ENCODE data around the gene GINS2. TPM values are rescaled to one million over a fixed set of nuclear protein-coding genes. Genes with fewer than 3 reads are reported as not detected.

Gene GINS2
- total RNA-seq, 1 donor, result 1.8 TPM

DNA sequence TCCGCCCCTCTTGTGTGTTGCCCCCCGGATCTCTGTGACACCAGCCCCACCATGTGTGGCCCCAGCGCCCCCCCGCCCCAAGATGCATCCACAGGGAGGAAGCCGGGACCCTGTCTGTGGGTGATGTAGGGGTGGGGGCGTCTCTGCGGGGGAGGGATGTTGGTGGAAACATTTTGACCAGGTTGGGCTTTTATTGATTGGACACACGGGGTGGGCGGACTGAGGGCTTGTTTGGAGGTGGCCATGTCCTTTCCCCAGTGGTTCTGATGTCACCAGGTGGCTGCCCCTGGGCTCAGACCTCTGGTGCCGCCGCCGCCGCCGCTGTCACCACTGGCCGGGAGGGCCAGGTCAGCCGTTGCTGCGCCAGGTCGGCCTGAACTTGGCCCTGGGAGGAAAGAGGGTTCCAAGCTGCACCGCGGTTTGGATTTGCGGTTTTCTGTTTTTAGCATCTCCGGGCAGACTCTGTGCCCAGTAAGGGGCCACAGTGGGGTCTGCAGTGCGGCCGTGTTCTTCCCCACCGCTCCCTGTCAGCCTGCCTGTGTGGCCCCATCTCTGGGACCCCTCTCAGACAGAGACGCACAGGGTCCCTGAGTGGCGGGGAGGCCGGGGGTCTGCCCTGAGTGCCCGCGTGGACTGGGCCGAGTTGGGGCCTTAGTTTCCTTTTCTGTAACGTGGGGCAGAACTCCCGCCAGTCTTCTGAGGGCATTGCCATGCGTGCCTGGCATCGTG, 55.9 kb downstream of the GINS2 start:
- Histone ChIP-seq H3K4me1 (ENCODE audit: insufficient read depth, low read length) (no peaks in the 10 kb centered on the region), H3K27me3 (ENCODE audit: insufficient read depth, low read length) (no peaks in the 10 kb centered on the region), H3K4me2 (ENCODE audit: insufficient read depth, low read length) (no peak overlapping the region), H4K20me1 (ENCODE audit: insufficient read depth, low read length) (peaks cover 94% of the 10 kb centered on the region), H3K4me3 (ENCODE audit: insufficient read depth, low read length) (no peak overlapping the region), H3K27ac (ENCODE audit: low read depth, low read length) (no peak overlapping the region), H3K79me2 (ENCODE audit: insufficient read depth, low read length) (peaks cover 98% of the 10 kb centered on the region), H3K9me3 (ENCODE audit: low read depth, low read length) (no peaks in the 10 kb centered on the region), H2AFZ (ENCODE audit: low read length) (no peak overlapping the region), H3K36me3 (ENCODE audit: insufficient read depth, low read length) (peaks cover 3% of the 10 kb centered on the region)
- TF ChIP-seq, protein P1, sequence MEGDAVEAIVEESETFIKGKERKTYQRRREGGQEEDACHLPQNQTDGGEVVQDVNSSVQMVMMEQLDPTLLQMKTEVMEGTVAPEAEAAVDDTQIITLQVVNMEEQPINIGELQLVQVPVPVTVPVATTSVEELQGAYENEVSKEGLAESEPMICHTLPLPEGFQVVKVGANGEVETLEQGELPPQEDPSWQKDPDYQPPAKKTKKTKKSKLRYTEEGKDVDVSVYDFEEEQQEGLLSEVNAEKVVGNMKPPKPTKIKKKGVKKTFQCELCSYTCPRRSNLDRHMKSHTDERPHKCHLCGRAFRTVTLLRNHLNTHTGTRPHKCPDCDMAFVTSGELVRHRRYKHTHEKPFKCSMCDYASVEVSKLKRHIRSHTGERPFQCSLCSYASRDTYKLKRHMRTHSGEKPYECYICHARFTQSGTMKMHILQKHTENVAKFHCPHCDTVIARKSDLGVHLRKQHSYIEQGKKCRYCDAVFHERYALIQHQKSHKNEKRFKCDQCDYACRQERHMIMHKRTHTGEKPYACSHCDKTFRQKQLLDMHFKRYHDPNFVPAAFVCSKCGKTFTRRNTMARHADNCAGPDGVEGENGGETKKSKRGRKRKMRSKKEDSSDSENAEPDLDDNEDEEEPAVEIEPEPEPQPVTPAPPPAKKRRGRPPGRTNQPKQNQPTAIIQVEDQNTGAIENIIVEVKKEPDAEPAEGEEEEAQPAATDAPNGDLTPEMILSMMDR (IDR thresholded peaks at IDR 0.05; ENCODE audit: extremely low read depth, low read depth, low read length), result no peak
- DNase-seq (ENCODE audit: insufficient read length, low spot score, missing footprints), result no peak

DNA sequence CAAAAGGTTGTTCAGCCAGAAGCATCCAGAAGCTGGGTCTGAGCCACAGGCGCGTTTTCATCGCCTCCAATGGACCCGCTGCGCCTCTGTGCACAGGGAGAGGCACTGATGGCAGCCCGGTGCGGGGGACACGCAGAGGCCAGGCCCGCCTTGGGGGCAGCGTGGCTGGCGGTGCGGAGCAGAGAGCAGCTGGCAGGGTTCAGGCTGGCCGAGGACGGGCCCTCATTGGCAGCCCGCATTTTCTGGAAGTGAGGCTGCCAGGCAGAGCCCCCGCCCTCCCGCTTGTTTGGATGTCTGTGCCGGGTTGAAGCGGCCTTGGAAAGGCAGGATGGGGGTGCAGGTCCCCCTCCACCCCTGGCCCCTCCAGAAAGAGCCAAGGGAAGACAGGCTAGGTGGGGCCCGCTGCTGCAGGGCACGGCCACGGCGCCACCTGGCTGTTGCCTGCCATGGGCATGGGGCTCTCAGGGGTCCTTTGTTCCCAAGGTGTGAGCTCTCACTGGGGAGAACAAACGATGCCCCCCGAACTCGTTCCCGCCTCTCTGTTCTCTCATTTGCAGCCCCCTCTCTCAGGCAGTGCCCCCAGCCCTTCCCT, 56.9 kb downstream of the GINS2 start:
- no peak for DNase-seq (ENCODE audit: insufficient read length, low spot score, missing footprints)
- Histone ChIP-seq H3K9me3 (ENCODE audit: low read depth, low read length) (no peaks in the 10 kb centered on the region), H3K4me2 (ENCODE audit: insufficient read depth, low read length) (no peak overlapping the region), H3K4me3 (ENCODE audit: insufficient read depth, low read length) (no peak overlapping the region), H3K36me3 (ENCODE audit: insufficient read depth, low read length) (peaks cover 3% of the 10 kb centered on the region), H2AFZ (ENCODE audit: low read length) (no peak overlapping the region), H3K4me1 (ENCODE audit: insufficient read depth, low read length) (no peaks in the 10 kb centered on the region), H3K79me2 (ENCODE audit: insufficient read depth, low read length) (peaks cover 96% of the 10 kb centered on the region), H4K20me1 (ENCODE audit: insufficient read depth, low read length) (peaks cover 91% of the 10 kb centered on the region), H3K27ac (ENCODE audit: low read depth, low read length) (no peak overlapping the region), H3K27me3 (ENCODE audit: insufficient read depth, low read length) (no peaks in the 10 kb centered on the region)
- TF ChIP-seq, protein P1 (IDR thresholded peaks at IDR 0.05; ENCODE audit: extremely low read depth, low read depth, low read length), result no peak

DNA sequence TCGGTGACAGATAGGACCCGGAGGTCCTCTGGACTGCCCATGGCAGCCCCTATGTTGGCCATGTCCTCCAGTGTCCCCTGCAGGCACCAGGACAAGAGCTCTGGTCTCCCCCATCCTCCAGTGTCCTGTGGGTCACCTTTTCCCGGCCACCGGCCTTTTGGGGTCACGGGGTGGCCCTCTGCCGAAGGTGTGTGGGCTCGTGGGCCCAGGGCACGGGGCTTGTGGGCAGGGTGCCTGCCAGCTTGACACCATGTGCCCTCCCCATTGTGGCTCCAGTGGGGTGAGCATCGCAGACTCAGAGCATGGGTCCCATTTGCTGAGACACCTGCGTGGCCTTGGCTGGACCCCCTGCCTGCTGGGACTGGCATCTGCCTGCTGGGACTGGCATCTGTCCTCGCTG, 57.5 kb downstream of the GINS2 start:
- Histone ChIP-seq H3K4me1 (ENCODE audit: insufficient read depth, low read length) (no peaks in the 10 kb centered on the region), H4K20me1 (ENCODE audit: insufficient read depth, low read length) (peaks cover 90% of the 10 kb centered on the region), H3K27me3 (ENCODE audit: insufficient read depth, low read length) (no peaks in the 10 kb centered on the region), H3K36me3 (ENCODE audit: insufficient read depth, low read length) (peaks cover 3% of the 10 kb centered on the region), H2AFZ (ENCODE audit: low read length) (no peak overlapping the region), H3K4me3 (ENCODE audit: insufficient read depth, low read length) (no peak overlapping the region), H3K4me2 (ENCODE audit: insufficient read depth, low read length) (no peak overlapping the region), H3K27ac (ENCODE audit: low read depth, low read length) (no peak overlapping the region), H3K9me3 (ENCODE audit: low read depth, low read length) (no peaks in the 10 kb centered on the region), H3K79me2 (ENCODE audit: insufficient read depth, low read length) (peaks cover 97% of the 10 kb centered on the region)
- TF ChIP-seq, protein P1 (IDR thresholded peaks at IDR 0.05; ENCODE audit: extremely low read depth, low read depth, low read length), result no peak
- no peak for DNase-seq (ENCODE audit: insufficient read length, low spot score, missing footprints)

DNA sequence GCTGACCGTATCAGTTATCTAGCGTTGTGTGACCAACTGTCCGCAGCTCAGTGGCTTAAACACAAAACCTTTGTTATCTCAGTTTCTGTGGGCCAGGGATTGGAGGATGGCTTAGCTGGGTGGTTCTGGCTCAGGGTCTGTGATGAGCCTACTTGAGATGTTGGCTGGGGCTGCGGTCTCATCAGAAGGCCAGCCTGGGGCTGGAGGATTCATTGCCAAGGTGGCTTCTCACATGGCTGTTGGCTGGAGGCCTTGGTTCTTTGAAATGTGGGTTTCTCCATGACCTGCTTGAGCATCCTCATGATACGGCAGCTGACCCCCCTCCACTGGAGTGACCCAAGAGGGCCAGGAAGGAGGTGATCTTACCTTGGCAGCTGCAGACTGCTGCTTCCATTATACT, 58.9 kb downstream of the GINS2 start:
- H3K4me1 ChIP-seq (ENCODE audit: insufficient read depth, low read length), result no peaks in the 10 kb centered on the region
- H3K79me2 ChIP-seq (ENCODE audit: insufficient read depth, low read length), result peaks cover 98% of the 10 kb centered on the region
- peaks cover 89% of the 10 kb centered on the region for H4K20me1 ChIP-seq (ENCODE audit: insufficient read depth, low read length)
- TF ChIP-seq, protein P1 (IDR thresholded peaks at IDR 0.05; ENCODE audit: extremely low read depth, low read depth, low read length), result no peak
- no peak for DNase-seq (ENCODE audit: insufficient read length, low spot score, missing footprints)
- H2AFZ ChIP-seq (ENCODE audit: low read length), result no peak overlapping the region
- H3K36me3 ChIP-seq (ENCODE audit: insufficient read depth, low read length), result peaks cover 1% of the 10 kb centered on the region
- no peaks in the 10 kb centered on the region for H3K9me3 ChIP-seq (ENCODE audit: low read depth, low read length)
- no peak overlapping the region for H3K4me2 ChIP-seq (ENCODE audit: insufficient read depth, low read length)
- no peak overlapping the region for H3K27ac ChIP-seq (ENCODE audit: low read depth, low read length)
- H3K27me3 ChIP-seq (ENCODE audit: insufficient read depth, low read length), result no peaks in the 10 kb centered on the region
- H3K4me3 ChIP-seq (ENCODE audit: insufficient read depth, low read length), result no peak overlapping the region

Measured in osteoblast (primary cell).